GM21529 (cell line): Measurements from ENCODE around the gene IFI6.
"Not testable (repeated sequence)": the region's sequence is repeated elsewhere in the genome, so short reads cannot be mapped to it uniquely, and the experiment has no call there.

Source experiments
- ATAC-seq: cut with Tn5 transposase; IDR thresholded peaks from one replicate; pipeline ENCODE4 v1.9.1; 2021; ENCODE audit not compliant: unreplicated experiment

Gene IFI6

DNA sequence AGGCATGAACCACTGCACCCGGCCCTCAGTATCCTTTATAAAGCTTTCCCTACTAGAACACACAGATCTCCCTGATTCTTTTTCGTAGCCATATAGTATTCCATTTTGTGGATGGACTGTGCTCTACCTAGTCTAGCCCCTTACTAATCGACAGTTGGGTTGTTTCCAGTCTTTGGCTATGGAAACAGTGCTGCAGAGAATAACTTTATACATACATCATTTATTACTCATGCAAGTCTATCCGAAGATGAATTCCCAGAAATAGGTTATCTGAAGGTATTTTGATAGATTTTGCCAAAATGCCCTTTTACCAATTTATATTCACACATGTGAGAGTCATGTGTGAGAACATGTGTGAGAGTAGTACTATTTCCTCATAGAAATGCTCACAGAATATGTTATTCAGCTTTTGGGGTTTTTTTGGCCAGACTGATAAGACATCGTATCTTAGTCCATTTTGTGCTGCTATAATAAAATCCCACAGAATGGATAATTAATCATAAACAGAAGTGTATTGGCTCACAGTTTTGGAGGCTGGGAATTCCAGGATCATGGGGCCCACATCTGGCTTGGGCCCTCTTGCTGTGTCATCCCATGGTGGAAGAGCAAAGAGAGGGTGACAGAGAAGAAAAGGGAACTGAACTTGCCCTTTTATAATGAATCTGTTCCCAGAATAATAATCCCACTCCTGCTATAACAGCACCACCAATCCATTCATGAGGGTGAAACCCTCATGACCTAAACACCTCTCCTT lies 19.7 kb downstream of the IFI6 start:
- ATAC-seq, result no peak

DNA sequence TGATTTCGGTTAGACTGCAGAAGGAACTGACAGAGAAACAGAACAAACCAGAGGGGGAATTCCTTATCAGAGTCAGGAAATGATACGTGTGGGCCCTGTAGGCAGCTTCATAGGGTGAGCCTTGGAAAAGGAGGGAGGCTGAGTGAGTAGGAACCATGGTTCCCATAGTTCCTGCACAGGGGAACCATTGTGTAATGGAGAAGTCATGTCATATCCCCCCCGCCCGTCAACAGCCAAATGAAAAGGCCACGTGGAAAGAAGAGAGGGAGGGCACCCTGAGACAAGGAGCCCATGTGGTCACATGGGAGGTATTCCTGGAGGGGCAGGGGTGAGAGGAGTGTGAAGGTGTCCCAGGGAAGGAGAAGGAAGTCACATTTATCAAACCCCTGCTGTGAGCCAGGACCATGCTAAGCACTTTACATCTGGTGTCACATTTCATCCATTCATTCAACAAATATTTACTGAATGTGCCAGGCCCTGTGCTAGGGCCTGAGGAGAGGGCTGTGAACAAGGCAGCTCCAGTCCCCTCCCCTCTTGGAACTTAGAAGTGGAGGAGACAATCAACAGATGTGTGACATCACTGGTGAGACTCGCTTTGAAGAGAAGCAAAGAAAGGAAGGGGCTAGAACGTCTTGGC lies 21.3 kb downstream of the IFI6 start:
- no peak for ATAC-seq

GRCh38 chr1:27650171-27650538 lies 21.8 kb downstream of the IFI6 start:
- no peak for ATAC-seq

GRCh38 chr1:27649306-27649635 lies 22.7 kb downstream of the IFI6 start:
- no peak for ATAC-seq

GRCh38 chr1:27648602-27649305 lies 23.2 kb downstream of the IFI6 start:
- ATAC-seq, result no peak

GRCh38 chr1:27647328-27647727 lies 24.7 kb downstream of the IFI6 start:
- ATAC-seq, result no peak

DNA sequence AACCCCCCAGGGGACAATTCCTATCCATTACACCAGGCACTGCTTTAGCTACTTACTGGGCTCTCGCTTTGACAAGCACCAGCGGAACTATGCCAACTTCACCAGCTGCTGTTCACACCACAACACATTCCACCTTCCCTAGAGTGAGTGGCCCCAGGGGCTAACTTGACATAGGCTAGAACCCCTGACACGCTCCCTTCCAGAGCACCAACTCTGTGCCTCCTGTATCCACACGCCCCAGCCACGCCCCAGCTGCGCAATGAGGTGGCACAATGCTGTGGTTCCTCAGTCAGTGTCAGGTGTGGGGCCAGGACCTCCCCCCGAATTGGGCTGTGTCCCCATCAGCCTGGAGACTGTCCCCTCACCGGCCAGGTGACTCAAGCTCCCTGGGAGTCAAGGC lies 25.3 kb downstream of the IFI6 start:
- no peak for ATAC-seq

GRCh38 chr1:27645071-27645415 lies 26.9 kb downstream of the IFI6 start:
- no peak for ATAC-seq

GRCh38 chr1:27644369-27645070 lies 27.5 kb downstream of the IFI6 start:
- ATAC-seq, result no peak

GRCh38 chr1:27643600-27644368 lies 28.2 kb downstream of the IFI6 start:
- ATAC-seq, result no peak

DNA sequence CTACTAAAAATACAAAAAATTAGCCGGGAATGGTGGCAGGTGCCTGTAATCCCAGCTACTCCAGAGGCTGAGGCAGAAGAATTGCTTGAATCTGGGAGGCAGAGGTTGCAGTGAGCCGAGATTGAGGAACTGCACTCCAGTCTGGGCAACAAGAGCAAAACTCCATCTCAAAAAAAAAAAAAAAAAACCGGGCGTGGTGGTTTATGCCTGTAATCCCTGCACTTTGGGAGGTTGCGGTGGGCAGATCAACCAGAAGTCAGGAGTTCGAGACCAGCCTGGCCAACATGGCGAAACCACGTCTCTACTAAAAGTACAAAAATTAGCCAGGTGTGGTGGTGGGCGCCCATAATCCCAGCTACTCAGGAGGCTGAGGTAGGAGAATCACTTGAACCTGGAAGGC lies 31.5 kb downstream of the IFI6 start:
- not testable (repeated sequence) for ATAC-seq

- ATAC-seq, result no peak
These were observed 33.2 kb downstream of the IFI6 start for GRCh38 chr1:27638805-27639204.

GRCh38 chr1:27638047-27638734 lies 33.8 kb downstream of the IFI6 start:
- ATAC-seq, result no peak

GRCh38 chr1:27635396-27636142 lies 36.4 kb downstream of the IFI6 start:
- ATAC-seq, result no peak

DNA sequence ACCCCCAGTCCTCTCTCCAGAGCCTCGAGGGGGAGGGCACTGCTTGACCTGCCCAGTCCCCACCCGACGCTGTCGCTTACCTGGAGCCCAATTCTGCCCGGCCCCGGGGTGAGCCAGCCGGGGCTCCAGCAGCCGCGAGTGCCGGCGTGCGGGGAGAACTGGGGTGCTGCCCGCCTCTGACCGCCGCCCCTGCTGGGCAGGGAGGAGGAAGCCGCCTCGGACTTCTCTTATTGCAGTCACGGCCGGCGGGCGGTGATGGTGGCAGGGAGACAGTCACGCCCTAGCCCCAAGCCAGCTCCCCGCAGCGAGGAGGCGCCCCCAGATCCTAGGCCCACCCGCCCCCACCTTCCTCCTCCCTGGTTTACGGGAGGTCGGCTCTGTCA lies 37.0 kb downstream of the IFI6 start, which contains the start of gene FGR:
TSS of gene FGR (minus strand) at position 201 of the 383 bp plus-strand sequence. CDS start 11,269 bp downstream, outside the sequence.
- ATAC-seq, result no peak

DNA sequence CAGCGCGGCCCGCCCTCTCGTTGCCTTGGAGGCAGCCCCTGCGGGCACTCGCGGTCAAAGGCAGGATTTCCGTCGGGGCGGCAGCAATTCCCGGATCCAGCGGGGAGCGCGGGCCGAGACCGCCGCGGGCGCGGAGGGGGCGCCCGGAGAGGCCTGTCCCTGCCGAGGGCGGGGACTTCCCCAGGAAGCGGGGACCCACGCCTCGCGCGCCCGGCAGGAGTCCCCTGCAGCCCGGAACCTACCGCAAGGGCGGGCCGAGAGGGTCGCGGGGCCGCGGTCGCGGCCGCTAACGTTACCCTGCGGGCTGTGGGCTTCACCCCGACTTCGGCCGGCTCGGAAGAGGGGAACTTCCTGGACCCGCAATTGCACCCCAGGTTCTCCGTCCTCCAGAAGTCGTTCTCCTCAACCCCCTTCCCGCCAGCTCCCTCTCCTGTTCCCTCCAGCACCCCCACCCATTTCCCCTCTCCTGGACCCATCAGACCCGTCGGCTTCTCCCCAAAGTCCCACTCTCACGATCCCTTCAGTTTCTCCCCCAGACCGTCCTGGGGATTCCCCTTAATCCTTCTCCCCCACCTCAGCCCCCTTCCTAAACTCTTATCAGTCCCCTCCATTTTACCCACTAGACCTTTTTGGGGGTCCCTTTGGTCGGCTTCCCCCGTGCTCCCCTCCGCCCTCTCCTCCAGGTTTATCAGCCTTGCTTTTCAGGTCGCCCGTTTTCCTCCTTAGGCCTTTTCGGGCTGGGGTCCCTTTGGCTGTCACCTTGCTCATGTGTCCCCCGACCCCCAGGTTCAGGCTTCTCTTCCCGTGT lies 37.6 kb downstream of the IFI6 start:
- ATAC-seq, result no peak

DNA sequence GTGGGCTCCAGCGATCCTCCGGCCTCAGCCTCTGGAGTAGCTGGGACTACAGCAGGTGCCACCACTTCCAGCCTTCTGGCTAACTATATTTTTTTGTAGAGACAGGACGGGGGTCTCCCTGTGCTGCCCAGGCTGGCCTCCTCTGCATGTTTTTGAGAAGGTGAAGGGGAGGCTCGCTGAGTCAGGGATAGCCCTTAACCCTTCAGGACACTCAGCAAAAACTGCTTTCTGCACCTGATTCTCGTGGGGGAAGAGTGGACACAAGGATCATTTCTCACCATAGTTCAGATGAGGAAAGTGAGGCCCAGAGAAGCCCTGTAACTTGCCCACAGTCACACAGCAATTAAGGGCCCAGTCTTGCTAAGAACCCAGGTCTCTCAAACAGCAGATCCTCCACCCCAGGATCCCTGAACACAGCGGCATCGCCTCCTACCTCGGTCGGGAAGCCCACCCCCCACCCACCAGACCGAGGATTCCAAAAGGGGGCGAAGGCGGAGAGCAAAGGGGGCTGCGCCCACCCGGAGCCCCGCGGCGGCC lies 38.3 kb downstream of the IFI6 start:
- no peak for ATAC-seq

DNA sequence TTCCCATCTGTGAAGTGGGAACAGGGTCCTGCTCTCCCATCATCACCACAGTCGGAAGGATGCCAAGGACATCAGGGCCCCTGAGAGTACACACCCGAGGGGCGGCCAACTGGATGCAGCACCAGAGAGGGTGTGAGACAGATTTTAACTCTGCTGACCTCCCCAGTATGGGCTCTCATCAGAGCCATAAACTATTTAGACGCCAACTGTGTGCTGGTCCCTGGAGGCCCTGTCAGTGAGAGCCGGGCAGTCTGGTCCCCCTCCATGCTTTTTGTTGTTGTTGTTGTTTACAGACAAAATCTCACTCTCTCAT lies 38.7 kb downstream of the IFI6 start:
- ATAC-seq, result no peak
